ENCODE data around the gene LITAF. TPM values are rescaled to one million over a fixed set of nuclear protein-coding genes. Genes with fewer than 3 reads are reported as not detected.

The LITAF gene
- total RNA-seq, 1 experiment from 2014 or later = 328 TPM

DNA sequence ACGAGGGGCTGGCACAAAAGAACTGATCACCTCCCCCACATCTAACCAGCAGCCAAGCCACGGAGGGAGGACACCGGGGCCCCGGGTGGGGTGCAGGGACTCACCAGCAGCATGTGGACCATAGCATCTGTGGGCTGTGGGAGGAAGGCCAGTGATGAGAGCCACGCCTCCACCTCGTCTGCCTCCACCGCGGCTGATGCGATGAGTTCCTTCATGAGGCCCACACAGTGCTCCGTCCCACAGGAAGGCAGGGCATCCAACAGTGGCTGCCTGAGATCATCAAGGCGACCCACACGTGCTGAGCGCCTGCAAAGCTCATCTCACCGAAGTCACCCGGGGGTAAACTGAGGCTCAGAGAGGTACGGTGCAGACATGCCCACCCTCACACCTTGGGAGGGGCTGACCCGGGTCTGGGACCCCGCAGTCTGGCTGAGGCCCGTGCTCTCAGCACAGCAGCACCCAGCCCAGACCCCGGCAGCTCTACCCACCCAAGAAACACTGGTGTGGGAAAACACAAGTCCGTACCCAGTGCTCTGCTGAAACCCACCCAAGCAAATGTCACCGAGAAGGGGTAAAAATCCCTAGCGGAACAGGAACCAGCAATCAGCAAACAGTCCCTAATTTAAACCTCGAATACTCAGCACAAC, 85.9 kb downstream of the LITAF start:
- Mint-ChIP-seq H3K27ac (ENCODE audit: unreplicated experiment) (no peak overlapping the region), H3K4me3 (ENCODE audit: low read depth, unreplicated experiment) (no peak overlapping the region), H3K9me3 (ENCODE audit: low read depth, unreplicated experiment) (no peaks in the 10 kb centered on the region), H3K36me3 (ENCODE audit: insufficient read depth, unreplicated experiment) (peaks cover 20% of the 10 kb centered on the region), H3K4me1 (ENCODE audit: low read depth, unreplicated experiment) (peaks cover 21% of the 10 kb centered on the region), H3K27me3 (ENCODE audit: unreplicated experiment) (no peaks in the 10 kb centered on the region)
- DNase-seq = no peak
- intact Hi-C loops (cut with micrococcal nuclease; ENCODE audit: unreplicated experiment) = no loop called here
- CTCF ChIA-PET = no interaction called here
- BruUV-seq (replicated peaks) = no TSS peak
- TF ChIP-seq, protein P1, sequence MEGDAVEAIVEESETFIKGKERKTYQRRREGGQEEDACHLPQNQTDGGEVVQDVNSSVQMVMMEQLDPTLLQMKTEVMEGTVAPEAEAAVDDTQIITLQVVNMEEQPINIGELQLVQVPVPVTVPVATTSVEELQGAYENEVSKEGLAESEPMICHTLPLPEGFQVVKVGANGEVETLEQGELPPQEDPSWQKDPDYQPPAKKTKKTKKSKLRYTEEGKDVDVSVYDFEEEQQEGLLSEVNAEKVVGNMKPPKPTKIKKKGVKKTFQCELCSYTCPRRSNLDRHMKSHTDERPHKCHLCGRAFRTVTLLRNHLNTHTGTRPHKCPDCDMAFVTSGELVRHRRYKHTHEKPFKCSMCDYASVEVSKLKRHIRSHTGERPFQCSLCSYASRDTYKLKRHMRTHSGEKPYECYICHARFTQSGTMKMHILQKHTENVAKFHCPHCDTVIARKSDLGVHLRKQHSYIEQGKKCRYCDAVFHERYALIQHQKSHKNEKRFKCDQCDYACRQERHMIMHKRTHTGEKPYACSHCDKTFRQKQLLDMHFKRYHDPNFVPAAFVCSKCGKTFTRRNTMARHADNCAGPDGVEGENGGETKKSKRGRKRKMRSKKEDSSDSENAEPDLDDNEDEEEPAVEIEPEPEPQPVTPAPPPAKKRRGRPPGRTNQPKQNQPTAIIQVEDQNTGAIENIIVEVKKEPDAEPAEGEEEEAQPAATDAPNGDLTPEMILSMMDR (IDR thresholded peaks at IDR 0.05; ENCODE audit: unreplicated experiment) = no peak

GRCh38 chr16:11499295-11500089, 87.2 kb downstream of the LITAF start:
- no peaks in the 10 kb centered on the region for H3K27me3 Mint-ChIP-seq (ENCODE audit: unreplicated experiment)
- no peak overlapping the region for H3K27ac Mint-ChIP-seq (ENCODE audit: unreplicated experiment)
- peaks cover 32% of the 10 kb centered on the region for H3K36me3 Mint-ChIP-seq (ENCODE audit: insufficient read depth, unreplicated experiment)
- no peak overlapping the region for H3K4me3 Mint-ChIP-seq (ENCODE audit: low read depth, unreplicated experiment)
- intact Hi-C loops (cut with micrococcal nuclease; ENCODE audit: unreplicated experiment) = loop anchor here (5.0 kb wide), 1 partner anchor 92 kb away; no protein-coding TSS in a partner anchor
- TF ChIP-seq, protein P1 (IDR thresholded peaks at IDR 0.05; ENCODE audit: unreplicated experiment) = no peak
- no peaks in the 10 kb centered on the region for H3K9me3 Mint-ChIP-seq (ENCODE audit: low read depth, unreplicated experiment)
- BruUV-seq (replicated peaks) = no TSS peak
- DNase-seq = peak; percentile 46
- peaks cover 30% of the 10 kb centered on the region for H3K4me1 Mint-ChIP-seq (ENCODE audit: low read depth, unreplicated experiment)
- CTCF ChIA-PET = interaction anchor here (0.6 kb wide), 1 partner anchor 559 kb away, joined by 4 read pairs; no protein-coding TSS in a partner anchor

DNA sequence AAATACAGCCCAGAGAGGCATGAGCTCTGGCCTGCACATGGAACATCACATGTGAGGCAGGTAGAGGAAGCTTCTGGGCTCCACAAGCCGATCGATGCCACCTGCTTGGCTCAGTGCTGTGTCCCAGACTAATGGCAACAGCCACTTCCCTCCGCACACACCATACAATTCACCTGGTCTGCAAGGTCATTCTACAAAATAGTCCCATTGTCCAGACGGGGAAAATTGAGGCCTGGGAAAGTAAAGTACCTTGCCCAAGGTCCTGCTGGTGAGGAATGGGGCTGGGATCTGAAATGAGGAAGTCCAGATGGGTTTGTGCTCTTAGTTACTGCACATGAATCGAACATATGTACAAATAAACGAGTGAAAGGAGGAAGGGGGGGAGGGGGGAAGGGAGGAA, 88.0 kb downstream of the LITAF start:
- Mint-ChIP-seq H3K36me3 (ENCODE audit: insufficient read depth, unreplicated experiment) (peaks cover 37% of the 10 kb centered on the region), H3K4me3 (ENCODE audit: low read depth, unreplicated experiment) (no peak overlapping the region)

DNA sequence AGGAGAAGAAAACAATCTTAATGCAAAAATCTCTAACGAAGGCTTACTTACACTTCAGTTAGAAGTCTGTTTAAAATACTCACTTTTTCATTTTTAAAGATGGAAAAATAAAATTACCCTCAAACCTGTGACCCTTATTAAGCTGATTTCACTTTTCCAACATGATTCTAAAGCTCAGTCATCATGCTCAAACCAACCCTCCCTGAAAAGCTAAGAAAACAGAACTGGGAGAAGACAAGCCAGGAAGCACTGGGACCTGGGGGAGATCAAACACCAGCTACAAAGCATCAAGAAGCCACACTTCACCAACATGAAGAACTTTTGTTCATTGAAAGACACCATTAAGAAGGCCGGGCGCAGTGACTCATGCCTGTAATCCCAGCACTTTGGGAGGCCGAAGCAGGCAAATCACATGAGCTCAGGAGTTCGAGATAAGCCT, 88.8 kb downstream of the LITAF start:
- intact Hi-C loops (cut with micrococcal nuclease; ENCODE audit: unreplicated experiment) = loop anchor here (5.0 kb wide), 1 partner anchor 91 kb away; no protein-coding TSS in a partner anchor
- H3K27me3 Mint-ChIP-seq (ENCODE audit: unreplicated experiment) = no peaks in the 10 kb centered on the region
- peak overlapping the region; percentile 23 for H3K4me3 Mint-ChIP-seq (ENCODE audit: low read depth, unreplicated experiment)
- CTCF ChIA-PET = interaction anchor here (0.6 to 1.6 kb wide), 7 partner anchors 22 to 284 kb away, joined by 3 to 8 read pairs (median 3); no protein-coding TSS in a partner anchor
- peak; percentile 54 for DNase-seq
- TF ChIP-seq, protein P1 (IDR thresholded peaks at IDR 0.05; ENCODE audit: unreplicated experiment) = no peak
- no TSS peak for BruUV-seq (replicated peaks)
- H3K36me3 Mint-ChIP-seq (ENCODE audit: insufficient read depth, unreplicated experiment) = peaks cover 45% of the 10 kb centered on the region
- H3K9me3 Mint-ChIP-seq (ENCODE audit: low read depth, unreplicated experiment) = no peaks in the 10 kb centered on the region
- peak overlapping the region; percentile 86 for H3K27ac Mint-ChIP-seq (ENCODE audit: unreplicated experiment)
- H3K4me1 Mint-ChIP-seq (ENCODE audit: low read depth, unreplicated experiment) = peaks cover 30% of the 10 kb centered on the region

More for the DNA sequence above, 88.0 kb downstream of the LITAF start:
- intact Hi-C loops (cut with micrococcal nuclease; ENCODE audit: unreplicated experiment) = loop anchor here (5.0 kb wide), 1 partner anchor 91 kb away; no protein-coding TSS in a partner anchor
- no peaks in the 10 kb centered on the region for H3K9me3 Mint-ChIP-seq (ENCODE audit: low read depth, unreplicated experiment)
- H3K4me1 Mint-ChIP-seq (ENCODE audit: low read depth, unreplicated experiment) = peaks cover 30% of the 10 kb centered on the region
- H3K27ac Mint-ChIP-seq (ENCODE audit: unreplicated experiment) = no peak overlapping the region
- TF ChIP-seq, protein P1 (IDR thresholded peaks at IDR 0.05; ENCODE audit: unreplicated experiment) = no peak
- CTCF ChIA-PET = no interaction called here
- no TSS peak for BruUV-seq (replicated peaks)
- H3K27me3 Mint-ChIP-seq (ENCODE audit: unreplicated experiment) = no peaks in the 10 kb centered on the region
- DNase-seq = no peak

Other genes with a start within 250 kb of the LITAF start
- 55.4 and 63.2 TPM in 2 replicates for gene RMI2, start 241.5 kb downstream of the LITAF start, total RNA-seq (2022)
- 26.0 and 31.3 TPM in 2 replicates for gene SNN, start 81.5 kb upstream of the LITAF start, total RNA-seq (2022)
- 51.3 and 52.1 TPM in 2 replicates for gene TXNDC11, start 155.9 kb upstream of the LITAF start, total RNA-seq (2022)
- 68.7 and 70.9 TPM in 2 replicates for gene ZC3H7A, start 210.3 kb upstream of the LITAF start, total RNA-seq (2022)